Pulmonary artery endothelial cell (primary cell): Measurements from ENCODE around the gene KRTAP2-2. TPM values are rescaled to one million over a fixed set of nuclear protein-coding genes. Genes with fewer than 3 reads are reported as not detected.
"Not testable (repeated sequence)": the region's sequence is repeated elsewhere in the genome, so short reads cannot be mapped to it uniquely, and the experiment has no call there.

Source experiments
- DNase-seq: peaks from one replicate; pipeline ENCODE4 v3.0.0-alpha.2; 2011; ENCODE audit warnings: low read depth, low spot score
- total RNA-seq: library from RNA; depleted of rRNA; stranded (reverse); fragments of >200 nt; gene quantifications from 2 replicates; pipeline ENCODE4 v1.2.3, GENCODE V29; 2014

The KRTAP2-2 gene
- total RNA-seq, 1 donor from 2014 or later, result not detected

GRCh38 chr17:41065016-41065689 is 10.1 kb upstream of the KRTAP2-2 start:
- not testable (repeated sequence) for DNase-seq

DNA sequence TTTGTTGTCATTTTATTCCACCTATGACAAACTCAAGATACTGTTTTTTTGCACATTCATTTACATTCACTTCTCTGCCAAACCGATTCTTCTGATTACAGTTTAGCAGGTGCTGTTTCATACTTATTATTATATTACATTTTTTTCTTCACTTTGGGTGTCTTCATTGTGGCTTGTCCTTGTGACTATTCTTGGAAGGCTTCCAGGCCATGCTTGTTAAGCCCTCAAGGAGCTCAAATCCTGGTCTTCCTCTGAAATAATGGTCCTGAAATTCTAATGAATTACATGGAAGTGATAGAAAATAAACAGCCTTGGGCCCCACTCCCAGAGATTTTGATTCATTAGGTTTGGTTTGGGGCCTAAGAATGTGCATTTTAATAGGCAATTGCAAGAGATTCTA is 9.3 kb upstream of the KRTAP2-2 start:
- no peak for DNase-seq

GRCh38 chr17:41063449-41063848 is 8.4 kb upstream of the KRTAP2-2 start:
- DNase-seq, result no peak

DNA sequence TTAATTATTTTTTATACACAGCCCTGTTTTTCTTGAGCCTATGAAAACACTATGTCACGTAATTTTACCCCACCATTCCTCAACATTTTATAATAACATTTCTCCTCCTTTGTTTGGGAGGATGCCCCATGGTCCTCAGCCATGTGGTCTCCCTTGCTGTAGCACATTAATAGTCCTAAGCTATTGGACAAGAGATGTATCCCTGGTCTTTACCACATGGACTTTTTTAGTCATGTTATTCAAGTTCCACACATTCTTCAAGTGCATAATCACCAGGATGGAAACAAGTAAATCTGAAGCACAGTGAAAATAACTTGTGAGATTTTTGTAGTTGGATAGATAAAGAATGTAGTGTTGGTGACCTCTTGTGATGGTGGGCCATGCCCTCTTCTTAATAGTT is 6.9 kb upstream of the KRTAP2-2 start:
- no peak for DNase-seq

DNA sequence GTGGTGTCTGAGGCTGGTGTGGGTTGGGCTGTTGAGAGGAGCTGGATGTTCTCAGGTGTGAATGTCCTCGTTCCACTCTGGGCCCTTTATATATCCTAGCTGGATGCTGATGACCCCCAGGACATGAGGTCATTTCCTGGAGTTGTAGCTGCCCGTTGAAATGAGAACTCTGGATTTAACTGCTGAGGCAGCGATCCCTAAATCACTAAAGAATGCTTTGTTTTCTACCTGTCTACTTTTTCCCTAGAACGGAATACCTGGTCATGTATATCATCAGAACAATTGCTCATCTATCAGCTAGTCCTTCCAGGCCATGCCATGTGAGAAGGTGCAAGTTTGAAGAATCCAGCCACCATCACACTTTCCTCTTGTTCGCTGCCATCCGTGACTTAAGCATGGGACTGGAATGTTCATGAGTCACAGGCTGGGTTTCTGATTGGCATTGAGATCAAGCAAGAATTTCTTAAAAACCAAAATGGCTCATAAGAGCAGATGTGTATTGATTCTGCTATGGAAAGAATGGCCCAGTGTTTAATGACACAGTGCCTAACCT is 5.1 kb upstream of the KRTAP2-2 start, which contains the start of gene KRTAP2-3:
TSS of gene KRTAP2-3 (minus strand) at position 63 of the 553 bp plus-strand sequence. CDS start 64 bp downstream, outside the sequence.
- no peak for DNase-seq

DNA sequence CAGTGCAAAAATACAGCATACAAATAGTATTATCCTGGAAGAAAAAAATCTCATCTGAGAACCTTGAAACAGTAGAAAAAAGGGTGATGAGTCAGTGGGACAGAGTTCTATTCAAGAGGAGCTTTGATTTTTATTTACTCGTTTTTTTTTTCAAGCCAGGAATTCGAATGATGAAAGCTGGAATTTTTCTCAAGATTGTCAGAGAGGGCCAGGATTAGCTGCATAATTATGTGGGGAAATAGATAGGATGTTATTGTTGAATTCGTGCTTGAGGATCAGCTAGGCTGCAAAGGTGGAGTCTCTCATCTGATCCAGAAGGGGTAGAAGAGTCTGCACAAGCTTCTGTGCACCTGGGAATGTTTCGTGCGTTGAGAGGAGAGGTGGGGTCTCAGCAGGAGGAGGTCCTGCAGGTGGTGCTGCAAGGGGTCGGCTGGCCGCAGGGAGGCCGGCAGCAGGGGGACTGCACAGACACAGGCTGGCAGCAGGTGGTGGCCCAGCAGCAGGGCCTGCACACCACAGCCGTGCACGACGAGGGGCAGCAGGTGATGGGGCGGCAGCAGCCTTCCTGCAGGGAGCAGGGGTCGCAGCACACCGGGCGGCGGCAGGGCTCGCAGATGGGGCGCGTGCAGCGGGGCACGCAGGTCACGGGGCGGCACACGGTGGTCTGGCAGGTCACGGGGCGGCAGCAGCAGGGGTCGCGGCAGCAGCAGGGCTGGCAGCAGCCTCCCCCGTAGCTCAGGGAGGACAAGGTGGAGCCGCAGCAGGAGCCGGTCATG is 4.4 kb upstream of the KRTAP2-2 start:
- DNase-seq, result not testable (repeated sequence)

GRCh38 chr17:41058741-41059140 is 3.7 kb upstream of the KRTAP2-2 start:
- DNase-seq, result no peak

DNA sequence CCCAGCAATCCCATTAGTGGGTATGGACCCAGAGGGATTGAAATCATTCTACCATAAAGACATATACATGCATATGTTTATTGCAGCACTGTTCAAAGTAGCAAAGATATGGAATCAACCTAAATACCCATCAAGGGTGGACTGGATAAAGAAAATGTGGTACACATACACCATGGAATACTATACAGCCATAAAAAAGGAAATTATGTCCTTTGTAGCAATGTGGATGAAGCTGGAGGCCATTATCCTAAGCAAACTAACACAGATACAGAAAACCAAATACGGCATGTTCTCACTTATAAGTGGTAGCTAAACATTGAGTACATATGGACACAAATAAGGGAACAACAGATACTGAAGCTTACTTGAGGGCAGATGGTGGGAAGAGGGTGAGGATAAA is 2.5 kb upstream of the KRTAP2-2 start:
- DNase-seq, result no peak

DNA sequence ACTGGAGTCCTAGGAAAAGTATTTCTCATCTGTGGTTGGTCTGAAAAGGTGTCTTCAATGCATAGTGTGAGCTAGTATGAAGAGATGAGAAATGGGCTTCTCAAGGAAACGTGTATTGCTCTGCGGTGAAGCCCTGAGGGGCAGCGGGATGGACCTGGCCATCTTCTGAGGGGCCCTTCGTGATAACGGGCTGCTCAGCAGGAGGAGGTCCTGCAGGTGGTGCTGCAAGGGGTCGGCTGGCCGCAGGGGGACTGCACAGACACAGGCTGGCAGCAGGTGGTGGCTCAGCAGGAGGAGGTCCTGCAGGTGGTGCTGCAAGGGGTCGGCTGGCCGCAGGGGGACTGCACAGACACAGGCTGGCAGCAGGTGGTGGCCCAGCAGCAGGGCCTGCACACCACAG is 474 bp downstream of the KRTAP2-2 start:
- DNase-seq, result not testable (repeated sequence)

- no peak for DNase-seq
Observed at GRCh38 chr17:41054025-41054424, 1.0 kb downstream of the KRTAP2-2 start.

GRCh38 chr17:41052566-41052965 is 2.5 kb downstream of the KRTAP2-2 start:
- no peak for DNase-seq

DNA sequence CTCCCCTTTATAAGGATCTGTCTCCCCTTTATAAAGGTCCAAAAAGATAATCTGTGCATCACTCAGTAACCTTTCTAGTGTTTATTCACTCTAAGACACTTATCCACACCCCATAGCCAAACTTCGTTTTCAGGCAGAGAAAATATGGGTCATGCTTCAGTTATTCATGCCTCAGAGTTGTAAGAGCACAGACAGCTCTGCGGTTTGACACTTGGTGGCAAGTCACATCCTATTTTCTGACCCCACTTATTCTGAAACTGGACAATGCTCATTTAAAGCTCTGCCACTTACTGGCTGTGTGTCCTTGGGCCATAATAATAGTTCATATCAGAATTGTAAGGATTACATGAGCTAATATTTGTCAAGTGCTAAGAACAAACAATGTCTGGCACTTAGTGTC is 5.9 kb downstream of the KRTAP2-2 start:
- DNase-seq, result no peak

DNA sequence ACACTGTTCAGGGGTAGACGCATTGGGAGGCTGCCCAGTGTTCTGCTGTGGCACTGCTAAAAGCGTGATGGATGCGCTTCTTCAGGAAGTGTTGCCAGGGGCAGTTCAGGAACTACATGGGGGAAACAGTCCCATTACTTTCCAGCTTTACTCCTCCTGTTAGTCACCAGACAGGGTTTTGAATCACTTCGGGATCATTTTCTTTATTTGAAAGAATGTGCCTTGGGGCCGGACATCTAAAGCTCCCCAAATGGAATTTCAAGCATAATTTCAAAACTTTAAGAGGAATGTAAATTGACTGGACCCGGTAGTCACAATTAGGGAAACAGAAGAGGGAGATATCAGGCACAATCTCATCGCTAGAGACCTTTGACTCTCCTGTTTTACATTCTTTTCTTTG is 6.6 kb downstream of the KRTAP2-2 start:
- no peak for DNase-seq

DNA sequence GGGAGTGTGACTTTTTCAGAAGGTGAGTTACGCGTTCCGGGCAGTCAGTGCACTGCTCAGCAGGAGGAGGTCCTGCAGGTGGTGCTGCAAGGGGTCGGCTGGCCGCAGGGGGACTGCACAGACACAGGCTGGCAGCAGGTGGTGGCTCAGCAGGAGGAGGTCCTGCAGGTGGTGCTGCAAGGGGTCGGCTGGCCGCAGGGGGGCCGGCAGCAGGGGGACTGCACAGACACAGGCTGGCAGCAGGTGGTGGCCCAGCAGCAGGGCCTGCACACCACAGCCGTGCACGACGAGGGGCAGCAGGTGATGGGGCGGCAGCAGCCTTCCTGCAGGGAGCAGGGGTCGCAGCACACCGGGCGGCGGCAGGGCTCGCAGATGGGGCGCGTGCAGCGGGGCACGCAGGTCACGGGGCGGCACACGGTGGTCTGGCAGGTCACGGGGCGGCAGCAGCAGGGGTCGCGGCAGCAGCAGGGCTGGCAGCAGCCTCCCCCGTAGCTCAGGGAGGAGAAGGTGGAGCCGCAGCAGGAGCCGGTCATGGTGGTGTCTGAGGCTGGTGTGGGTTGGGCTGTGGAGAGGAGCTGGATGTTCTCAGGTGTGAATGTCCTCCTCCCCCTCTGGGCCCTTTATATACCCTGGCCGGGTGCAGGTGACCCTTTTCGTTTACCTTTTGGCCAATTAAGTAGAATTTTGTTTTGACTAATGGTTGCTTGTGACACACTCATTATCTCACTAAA is 8.1 kb downstream of the KRTAP2-2 start, which contains the start of gene KRTAP2-1:
TSS of gene KRTAP2-1 (minus strand) at position 582 of the 731 bp plus-strand sequence. CDS start at position 533, 49 bp downstream.
- not testable (repeated sequence) for DNase-seq

- DNase-seq, result no peak
Observed at GRCh38 chr17:41042953-41043352, 12.1 kb downstream of the KRTAP2-2 start.

- DNase-seq, result not testable (repeated sequence)
Observed at GRCh38 chr17:41040783-41041571, 14.1 kb downstream of the KRTAP2-2 start, which contains the start of gene KRTAP1-1. TSS of gene KRTAP1-1 (minus strand) at chr17:41041450. CDS start at chr17:41041397, 53 bp downstream.

- no peak for DNase-seq
Observed at GRCh38 chr17:41037853-41038350, 17.1 kb downstream of the KRTAP2-2 start.

DNA sequence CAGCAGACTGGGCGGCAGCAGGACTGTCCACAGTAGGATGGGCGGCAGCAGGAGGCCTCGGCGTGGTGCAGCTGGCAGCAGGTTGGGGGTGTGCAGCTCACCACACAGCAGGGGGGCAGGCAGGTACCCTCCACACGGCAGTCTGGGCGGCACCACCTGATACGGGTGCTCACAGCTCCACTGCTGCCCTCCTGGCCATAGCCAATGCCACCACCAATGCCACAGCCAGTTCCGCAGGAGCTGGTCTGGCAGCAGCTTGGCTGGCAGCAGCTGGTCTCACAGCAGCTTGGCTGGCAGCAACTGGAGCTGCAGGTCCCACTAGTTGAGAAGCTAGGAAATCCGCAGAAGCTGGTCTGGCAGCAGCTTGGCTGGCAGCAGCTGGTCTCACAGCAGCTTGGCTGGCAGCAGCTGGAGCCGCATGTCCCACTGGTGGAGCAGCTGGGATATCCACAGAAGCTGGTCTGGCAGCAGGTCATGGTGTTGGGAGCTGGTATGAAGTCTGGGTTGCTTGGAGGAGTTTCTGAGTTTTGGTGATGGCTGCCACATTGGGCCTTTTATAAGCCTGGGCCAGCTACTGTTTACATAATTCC is 20.6 kb downstream of the KRTAP2-2 start, which contains the start of gene KRTAP1-3:
TSS of gene KRTAP1-3 (minus strand) at position 529 of the 590 bp plus-strand sequence. CDS start at position 476, 53 bp downstream.
- not testable (repeated sequence) for DNase-seq

- no peak for DNase-seq
Observed at GRCh38 chr17:41029633-41030245, 25.3 kb downstream of the KRTAP2-2 start, which contains the start of gene KRTAP1-4. TSS of gene KRTAP1-4 (minus strand) at chr17:41030195. CDS start at chr17:41030078, 117 bp downstream.
